ENCODE measurements around the gene SRXN1.

- TF ChIP-seq POLR2A (IDR thresholded peaks at IDR 0.05; ENCODE audit: low read depth, low read length) = no peak
- no peak for TF ChIP-seq CTCF (IDR thresholded peaks at IDR 0.05; ENCODE audit: extremely low read depth in 1 of 2, insufficient read depth in 1 of 2, low read depth in 1 of 2, low read length in 2 of 2)
- no peak for TF ChIP-seq MYC (IDR thresholded peaks at IDR 0.05; ENCODE audit: low read depth, low read length)
- no peak for TF ChIP-seq MAX (IDR thresholded peaks at IDR 0.05; ENCODE audit: insufficient read depth, insufficient read length)
These were observed 5.8 kb upstream of the SRXN1 start for GRCh38 chr20:658731-659291.
